ENCODE results near the gene CEP290.
"Not testable (repeated sequence)": the region's sequence is repeated elsewhere in the genome, so short reads cannot be mapped to it uniquely, and the experiment has no call there.

CEP290 gene

DNA sequence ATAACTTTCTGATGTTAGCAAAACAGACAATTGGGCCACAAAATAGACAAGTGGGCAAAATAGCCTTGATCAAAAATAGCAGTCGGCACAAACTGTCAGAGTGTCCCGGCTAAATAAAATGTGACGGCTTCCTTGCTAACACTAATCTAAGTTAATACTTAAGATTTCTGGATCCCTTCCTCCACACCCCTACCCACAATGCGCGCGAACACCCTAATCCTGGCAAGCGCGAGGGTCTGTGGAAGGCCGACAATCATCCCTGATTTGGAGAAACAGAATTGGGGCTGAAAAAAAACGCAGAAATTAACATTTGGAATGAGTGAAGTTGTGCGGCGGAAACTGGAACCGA lies 489 bp downstream of the CEP290 start:
- no peak for DNase-seq

DNA sequence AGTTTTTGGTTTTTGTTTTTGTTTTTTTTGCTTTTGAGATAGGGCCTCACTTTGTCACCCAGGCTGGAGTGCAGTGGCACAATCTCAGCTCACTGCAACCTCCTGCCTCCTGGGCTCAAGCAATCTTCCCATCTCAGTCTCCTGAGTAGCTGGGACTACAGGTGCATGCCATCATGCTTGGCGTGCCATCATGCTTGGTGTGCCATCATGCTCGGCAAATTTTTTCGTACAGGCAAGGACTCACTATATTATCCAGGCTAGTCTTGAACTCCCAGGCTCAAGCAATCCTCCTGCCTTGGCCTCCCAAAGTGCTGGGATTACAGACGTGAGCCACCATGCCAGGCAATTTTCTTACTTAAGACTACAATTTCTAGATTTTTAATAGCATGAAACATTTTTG lies 2.2 kb downstream of the CEP290 start:
- not testable (repeated sequence) for DNase-seq

- not testable (repeated sequence) for DNase-seq
Measured at GRCh38 chr12:88133181-88133580, 8.7 kb downstream of the CEP290 start.

DNA sequence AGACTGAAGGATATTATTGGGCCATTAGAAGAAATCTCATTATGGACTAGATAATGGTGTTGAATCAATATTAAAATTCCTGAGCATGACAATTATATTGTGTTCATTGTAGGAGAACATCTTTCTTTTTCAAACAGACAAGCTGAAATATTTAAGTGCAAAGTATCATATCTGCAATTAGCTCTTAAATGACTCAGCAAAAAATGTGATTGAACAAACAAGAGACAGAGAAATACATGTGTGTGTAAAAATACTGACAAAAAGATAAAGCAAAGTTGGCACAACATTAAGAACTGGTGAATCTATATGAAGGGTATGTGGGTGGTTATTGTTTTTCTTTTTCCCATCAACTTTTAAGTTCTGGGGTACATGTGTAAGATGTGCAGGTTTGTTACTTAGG lies 9.5 kb downstream of the CEP290 start:
- peak; percentile 3 for DNase-seq

GRCh38 chr12:88127855-88128254 lies 14.0 kb downstream of the CEP290 start:
- DNase-seq: no peak

- DNase-seq: no peak
Measured at GRCh38 chr12:88127099-88127498, 14.8 kb downstream of the CEP290 start.

GRCh38 chr12:88122666-88123065 lies 19.2 kb downstream of the CEP290 start:
- DNase-seq: no peak

- peak; percentile 37 for DNase-seq
Measured at GRCh38 chr12:88113871-88114270, 28.0 kb downstream of the CEP290 start.

GRCh38 chr12:88111074-88111652 lies 30.7 kb downstream of the CEP290 start:
- peak; percentile 54 for DNase-seq

- DNase-seq: peak; percentile 27
Measured at GRCh38 chr12:88108021-88108420, 33.9 kb downstream of the CEP290 start.

GRCh38 chr12:88093573-88093972 lies 48.3 kb downstream of the CEP290 start:
- DNase-seq: no peak

- no peak for DNase-seq
Measured at GRCh38 chr12:88092771-88093170, 49.1 kb downstream of the CEP290 start.

- no peak for DNase-seq
Measured at GRCh38 chr12:88084210-88084609, 57.7 kb downstream of the CEP290 start.

GRCh38 chr12:88083634-88084033 lies 58.3 kb downstream of the CEP290 start:
- DNase-seq: no peak

GRCh38 chr12:88081247-88081646 lies 60.6 kb downstream of the CEP290 start:
- DNase-seq: no peak

DNA sequence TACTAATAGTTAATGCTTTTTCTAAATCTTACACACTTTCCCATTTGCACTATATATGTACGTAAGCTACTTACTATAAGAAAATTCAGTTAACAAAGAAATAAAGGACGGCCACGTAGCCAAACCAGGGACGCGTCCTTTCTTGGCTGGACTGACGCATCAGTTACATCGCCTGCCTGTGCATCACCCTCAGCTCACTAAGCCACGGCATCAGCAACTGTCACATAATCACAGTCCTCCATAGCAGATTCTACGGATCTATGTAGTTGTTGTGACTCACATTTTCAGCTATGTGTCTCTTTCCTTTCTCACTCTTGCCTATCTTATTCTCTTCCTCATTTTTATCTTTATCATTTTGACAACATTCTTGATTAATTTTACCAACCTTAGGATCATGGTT lies 74.6 kb downstream of the CEP290 start:
- peak; percentile 34 for DNase-seq

GRCh38 chr12:88063375-88063774 lies 78.5 kb downstream of the CEP290 start:
- peak; percentile 19 for DNase-seq

DNA sequence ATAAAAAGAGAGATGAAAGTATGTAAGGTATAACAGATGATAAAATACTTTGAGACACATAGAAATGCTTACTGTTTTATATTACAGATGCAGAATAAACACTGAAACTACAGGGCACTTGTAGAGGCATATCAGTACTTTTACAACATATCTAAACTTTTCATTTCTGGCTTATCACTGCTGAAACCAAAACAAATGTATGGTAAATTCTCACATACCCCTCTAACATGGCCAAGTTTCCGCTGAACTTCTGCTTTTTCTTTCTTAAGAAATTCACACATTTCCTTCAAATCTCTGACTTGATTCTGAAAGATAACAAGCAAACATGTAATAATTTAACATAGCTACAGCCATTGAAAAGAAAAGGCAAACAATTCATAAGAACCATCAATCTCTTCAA lies 79.4 kb downstream of the CEP290 start:
- DNase-seq: no peak

DNA sequence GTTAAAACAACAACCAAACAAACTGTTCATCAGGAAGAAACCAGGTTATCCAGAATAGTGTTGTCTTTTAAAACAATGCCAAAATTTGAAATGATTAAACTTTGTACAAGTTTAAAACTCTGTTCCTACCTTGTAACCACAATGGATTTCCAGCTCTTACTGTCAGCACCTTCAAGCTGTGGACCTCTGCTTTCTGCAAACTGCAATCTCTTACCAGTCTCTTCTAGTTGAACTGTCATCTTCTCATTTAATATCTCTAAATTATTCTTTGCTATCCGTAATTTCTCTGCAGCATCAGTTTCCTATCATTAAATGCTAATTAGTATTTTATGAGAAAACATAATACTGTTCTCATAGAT lies 83.2 kb downstream of the CEP290 start:
- DNase-seq: no peak

DNA sequence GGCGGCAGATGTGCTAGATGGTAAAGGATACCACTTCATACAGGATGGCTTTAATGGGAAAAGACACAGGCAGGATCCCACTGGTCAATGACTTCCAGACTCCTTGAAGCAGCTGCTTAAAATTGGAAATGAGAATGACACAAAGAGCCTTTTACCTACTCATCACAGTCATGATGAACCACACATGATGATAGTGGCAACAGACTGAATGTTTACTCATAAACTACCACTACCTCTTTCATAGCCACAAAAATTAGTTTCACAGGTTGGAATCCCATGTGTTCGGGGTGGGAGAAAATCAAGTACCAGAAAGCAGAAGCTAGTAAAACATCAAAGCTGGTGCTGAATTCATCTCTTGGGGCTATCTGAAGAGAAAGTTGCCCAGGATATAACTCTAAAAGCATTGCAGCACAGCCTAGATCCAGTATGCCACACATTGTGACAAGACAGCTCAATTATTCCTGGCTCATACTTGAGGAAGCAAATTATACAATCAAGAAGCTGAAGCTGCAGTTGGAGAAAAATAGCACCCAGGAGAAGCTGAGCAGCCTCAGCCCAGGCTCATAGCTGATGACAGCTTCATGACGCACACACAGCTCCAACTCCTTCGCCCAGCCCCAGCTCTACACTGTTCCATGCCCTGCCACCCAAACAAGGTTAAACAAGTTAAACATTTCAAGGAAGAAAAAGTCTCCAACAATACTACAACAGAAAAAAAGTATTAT lies 83.7 kb downstream of the CEP290 start:
- DNase-seq: peak; percentile 48

- DNase-seq: no peak
Measured at GRCh38 chr12:88056571-88056970, 85.3 kb downstream of the CEP290 start.

DNA sequence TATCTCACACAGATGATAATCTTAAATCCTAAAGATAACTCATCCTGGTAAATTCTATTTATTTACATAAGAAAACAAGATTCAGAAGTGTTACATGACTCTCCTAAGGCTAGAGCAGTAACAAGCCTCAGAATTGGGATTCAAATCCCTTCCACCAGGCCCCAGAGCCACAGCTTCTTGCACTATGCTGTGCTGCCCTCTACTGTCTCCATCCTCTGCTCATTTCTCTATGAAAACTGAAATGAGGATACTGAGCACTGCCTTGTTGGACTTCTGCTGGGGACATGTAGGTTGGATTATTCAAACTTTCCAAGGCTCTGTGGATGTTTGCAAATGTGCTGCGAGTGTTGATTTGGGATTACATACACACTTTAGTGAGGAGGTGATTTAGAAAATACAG lies 89.2 kb downstream of the CEP290 start:
- peak; percentile 31 for DNase-seq

DNA sequence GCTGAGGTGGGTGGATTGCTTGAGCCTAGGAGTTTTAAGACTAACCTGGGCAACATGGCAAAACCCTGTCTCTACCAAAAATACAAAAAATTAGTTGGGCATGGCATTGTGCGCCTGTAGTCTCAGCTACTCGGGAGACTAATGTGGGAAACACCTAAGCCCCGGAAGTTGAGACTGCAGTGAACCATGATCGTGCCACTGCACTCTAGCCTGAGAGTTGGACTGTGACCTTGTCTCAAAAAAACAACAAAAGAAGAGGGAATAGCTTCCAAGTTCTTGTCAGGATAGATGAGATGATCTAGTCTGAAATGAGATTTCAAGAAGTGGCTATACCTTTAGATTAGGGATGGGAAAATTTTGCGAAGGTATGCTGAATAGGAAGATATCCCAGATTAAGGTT lies 97.9 kb downstream of the CEP290 start:
- DNase-seq: no peak

GRCh38 chr12:88037770-88038169 lies 104.1 kb downstream of the CEP290 start:
- no peak for DNase-seq

Measured in fibroblast of skin of back (primary cell).